GM18519 (cell line): Measurements from ENCODE around the gene RPL36A.

ENCODE experiments used
- ATAC-seq: cut with Tn5 transposase; IDR thresholded peaks from one replicate; pipeline ENCODE4 v1.9.1; 2021; ENCODE audit warnings: mild to moderate bottlenecking, moderate library complexity; ENCODE audit not compliant: unreplicated experiment, low FRiP score

Gene RPL36A

DNA sequence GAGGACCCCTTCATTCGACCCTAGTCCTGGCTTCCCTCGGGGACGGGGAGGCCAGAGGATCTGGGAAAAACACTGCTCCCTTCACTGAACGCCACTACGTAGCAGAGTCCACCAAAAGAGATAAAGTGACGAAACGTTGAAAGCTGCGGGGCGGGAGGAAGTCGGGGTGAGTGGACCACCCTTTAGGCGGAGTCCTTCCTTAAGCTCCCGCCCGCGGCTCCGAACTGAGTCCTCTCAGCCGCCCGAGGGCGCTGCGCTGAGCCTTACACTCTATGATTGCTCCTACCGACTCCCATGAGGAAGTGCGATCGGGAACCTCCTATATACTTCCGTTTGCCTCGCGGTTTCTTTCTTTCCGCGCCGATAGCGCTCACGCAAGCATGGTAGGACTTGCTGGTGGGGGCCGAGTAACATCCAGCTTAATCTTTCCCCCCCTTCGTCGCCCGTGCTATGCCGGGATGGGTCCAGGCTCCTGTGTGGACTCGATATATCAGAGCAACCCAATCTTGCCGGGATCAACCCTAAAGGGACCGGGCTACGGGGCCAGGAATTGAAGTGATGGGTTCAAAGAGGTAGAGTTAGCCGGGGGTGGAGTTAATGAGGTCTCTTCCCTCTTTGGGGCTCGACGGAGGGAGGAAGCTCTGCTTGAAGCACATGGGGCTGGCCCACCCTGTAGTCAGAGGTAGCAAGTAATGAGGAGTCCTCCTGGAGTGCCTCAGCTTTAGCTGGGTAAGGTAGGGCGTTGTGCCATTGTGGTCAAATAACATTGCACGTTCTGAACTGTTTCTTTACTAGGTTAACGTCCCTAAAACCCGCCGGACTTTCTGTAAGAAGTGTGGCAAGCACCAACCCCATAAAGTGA lies at the start of gene RPL36A:
Gene RPL36A, plus strand, starts transcription at position 348 of the 862 bp plus-strand sequence. Its CDS starts 33 bp downstream, at position 381.
- ATAC-seq, result peak; percentile 86

DNA sequence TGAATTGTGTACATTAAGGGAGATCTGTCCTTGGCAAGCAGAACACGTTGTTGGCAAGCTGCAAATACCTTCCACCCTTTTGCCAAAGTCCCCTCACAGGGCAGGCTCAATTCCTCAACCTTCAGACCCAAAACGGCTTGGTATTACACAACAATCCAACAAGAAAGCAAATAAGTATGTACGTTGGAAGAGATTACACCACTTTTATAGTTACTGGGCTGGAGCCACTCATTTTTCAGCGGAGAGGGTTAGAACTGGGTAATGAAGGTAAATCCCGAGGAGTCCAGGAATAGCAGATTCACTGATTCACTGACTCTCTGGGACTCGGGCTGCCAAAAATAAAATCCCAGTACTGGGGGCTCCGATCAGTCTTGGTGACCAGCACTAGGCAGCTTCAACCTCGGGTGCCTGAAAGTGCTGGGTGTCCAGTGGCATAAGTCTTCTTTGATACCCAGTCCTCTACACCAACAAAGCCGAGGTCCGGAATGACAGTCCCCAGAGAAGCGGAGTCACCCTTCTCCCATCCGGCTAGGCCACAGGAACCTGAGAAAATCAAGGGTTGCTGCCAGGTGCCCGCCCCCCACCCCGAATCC lies 42.9 kb upstream of the RPL36A start:
- no peak for ATAC-seq

DNA sequence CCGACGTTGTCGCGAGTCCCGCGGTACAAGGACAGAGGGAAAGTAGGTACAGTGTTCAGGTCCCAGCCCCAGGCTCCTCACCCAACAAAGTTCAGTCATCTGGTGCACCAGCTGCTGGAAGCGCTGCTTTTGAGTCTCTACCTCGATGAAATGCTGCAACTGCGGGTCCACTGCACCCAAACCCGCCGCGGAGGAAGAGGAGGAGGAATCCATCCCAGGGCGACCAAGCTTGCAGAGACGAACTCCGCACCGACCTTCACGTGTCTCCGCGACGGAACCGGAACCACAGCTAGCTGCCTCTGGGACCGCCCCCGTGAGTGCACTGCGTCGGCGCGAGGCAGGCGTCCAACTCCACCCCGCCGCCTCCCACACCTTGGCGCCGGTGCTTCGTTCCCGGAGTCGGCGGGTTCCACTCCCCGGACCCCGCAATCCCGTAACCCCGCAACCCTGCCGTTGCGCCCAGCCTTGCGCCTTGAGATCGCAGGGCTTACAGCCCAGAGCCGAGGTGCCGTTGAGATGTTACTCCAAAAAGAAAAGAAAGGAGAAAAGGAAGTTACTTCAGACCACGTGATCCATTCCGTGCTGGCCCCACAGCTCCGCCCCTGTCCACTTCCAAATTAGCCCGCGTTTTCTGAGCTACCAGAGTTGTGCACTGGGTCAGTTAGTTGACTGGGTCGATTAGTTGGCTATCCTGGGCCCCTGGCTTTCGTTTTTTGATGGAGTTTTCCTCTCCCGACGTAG lies 42.2 kb upstream of the RPL36A start, which contains the start of gene TIMM8A:
Gene TIMM8A, minus strand, starts transcription at position 291 of the 741 bp plus-strand sequence. Its CDS starts 78 bp downstream, at position 213.
- peak; percentile 90 for ATAC-seq

DNA sequence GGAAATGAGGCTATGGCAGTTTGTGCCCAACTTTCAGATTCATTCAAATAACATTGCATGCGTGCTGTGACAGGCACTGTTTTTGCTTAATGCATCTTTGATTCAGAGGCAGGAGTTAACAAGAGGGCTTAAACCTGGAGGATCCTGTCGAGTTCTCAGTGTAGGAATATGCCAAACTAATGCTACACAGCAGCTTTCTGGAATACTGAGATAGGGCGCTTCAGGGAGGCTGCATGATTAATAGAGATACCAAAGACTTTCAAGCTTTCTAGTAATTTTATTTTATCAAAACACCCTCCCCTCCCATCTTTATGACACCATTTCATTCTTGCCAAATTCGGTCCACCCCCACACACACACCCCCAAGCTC lies 41.6 kb upstream of the RPL36A start:
- no peak for ATAC-seq

DNA sequence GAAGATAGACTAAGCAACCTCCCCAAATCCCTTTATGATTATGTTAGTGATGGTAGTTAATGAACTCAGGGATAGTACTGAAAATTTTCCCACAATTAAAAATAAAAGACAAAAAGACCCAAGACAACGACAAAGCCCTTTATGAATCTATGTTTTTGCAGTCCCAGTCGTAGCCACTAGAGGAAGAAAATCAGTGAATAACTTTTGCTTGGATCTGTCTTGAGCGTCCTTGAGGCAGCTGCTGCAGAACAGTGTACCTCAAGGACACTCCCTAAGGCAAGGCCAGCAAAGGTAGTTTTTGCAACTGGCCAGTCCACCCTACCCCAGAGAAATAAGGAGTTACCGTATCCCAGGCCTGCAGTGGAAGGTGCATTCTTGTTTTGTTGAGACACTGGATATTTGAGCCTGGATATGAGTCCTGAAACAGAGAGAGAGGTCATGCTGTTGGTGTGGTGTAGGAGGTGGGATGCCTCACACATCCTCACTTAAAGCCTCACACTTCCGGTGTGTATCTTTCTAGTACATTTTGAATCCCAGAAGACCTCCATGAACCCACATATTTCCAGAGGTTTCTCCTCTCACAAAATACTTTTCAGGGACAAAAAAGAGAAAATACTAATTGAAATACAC lies 33.5 kb upstream of the RPL36A start:
- no peak for ATAC-seq

DNA sequence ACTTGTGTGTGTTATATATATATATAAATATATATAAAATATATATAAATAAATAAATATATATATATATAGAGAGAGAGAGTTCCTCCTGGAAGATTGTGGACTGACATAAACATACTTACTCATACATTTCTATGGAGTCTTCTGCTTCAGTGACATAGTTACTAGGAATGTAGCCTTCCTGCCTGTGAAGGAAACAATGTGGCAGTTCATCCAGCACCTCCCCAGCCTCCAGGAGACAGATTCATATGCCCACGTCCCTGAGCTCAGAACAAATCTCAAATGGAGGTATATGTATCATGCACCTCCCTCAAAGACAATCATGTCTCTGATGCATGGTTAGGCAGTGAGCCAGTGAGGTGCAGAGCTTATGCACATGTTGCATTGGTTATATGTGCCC lies 30.8 kb upstream of the RPL36A start:
- ATAC-seq, result no peak

DNA sequence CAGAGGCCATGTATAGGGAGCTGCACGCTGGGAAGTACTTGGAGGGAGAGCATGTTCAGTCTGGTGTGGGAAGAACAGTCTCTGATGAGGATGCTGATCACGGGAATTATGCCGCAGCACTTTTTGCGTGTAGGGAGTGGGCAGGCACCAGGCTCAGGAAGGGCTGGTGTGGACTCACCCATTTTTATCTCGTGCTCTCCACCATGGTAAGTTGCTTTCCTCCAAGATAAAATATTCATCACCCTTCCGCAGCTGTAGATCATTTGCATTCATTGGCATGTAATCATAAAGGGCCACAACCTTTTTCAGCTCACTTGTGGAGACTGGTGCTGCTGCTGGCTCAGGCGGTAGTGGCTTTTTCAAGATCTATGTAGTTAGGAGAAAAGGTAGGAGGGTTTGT lies 30.4 kb upstream of the RPL36A start:
- no peak for ATAC-seq

DNA sequence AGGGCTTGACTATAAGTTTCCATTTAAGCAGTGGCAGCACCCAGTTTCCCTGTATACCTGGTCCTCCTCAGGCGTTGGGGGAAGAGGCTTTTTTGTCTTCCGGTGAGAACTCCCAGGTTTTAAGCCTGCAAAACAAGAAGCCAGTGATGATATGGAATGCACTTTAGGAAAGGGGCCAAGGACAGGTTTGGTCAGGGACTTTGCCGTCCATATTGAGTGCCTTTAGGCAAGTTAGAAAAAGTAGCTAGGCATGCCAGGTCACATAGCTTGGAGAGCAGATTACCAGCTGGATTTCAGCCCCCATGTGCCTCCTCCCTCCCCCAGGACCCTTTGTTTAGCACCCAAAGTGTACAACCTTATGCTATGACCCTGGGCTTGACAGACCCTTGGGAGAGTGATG lies 28.7 kb upstream of the RPL36A start:
- ATAC-seq, result no peak

DNA sequence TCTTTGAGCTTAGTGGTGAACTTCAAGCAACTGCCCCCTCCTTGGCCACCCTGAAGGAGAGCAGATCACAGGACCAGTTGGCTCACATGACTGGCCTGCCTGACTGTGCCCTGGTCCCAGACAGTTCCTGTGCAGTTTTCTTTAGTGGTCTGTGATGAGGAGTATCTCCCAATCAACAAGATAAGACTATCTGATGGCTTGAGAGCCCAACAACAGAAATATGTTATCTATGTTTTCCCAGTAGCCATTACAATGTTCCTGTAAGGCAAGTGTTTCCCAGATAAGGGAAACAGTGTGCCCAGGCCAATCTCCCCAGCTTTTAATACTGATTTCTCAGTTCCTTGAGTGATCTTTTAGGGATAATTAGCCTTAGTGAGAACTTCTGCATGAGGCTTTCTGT lies 28.1 kb upstream of the RPL36A start:
- no peak for ATAC-seq

DNA sequence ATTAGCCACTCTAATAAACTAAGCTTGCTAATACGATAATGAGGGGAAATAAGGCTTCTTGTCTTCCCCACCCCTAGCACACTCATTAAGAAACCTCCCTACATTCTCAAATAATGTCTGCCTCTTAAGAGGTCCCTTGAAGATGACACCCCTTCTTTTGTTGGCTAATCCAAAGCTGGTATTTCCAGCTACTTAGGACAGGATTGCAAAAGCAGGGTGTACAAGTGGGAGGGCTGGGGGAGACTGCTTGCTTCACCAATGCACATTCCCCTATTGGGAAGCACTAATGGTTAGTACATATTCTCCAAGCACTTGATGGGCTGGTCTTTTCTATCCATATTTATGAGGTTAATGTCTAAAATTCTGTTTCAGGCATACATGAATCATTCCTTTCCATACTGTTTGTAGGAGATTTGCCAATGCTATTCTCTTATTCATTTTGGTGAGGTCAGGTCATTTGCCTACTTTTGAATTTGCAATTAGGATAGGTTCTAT lies 25.5 kb upstream of the RPL36A start:
- ATAC-seq, result no peak

DNA sequence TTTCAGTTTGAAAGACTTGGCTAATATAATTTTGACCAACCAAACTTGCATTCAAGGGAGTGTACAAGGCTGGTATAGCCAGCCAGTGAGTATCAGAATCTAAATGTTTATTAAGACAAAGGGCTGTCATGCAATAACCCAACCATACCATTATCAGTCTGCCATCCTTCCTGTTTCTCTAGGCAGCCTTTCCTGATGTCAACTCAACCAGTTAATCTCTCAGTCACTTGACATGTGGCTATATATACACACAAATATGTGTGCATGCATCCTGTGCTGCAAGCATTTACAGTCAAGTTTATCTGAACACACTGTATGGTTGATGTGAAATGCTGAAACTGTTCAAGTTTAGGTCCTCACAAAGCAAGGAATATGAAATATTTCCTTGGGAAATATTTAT lies 22.0 kb upstream of the RPL36A start:
- no peak for ATAC-seq

DNA sequence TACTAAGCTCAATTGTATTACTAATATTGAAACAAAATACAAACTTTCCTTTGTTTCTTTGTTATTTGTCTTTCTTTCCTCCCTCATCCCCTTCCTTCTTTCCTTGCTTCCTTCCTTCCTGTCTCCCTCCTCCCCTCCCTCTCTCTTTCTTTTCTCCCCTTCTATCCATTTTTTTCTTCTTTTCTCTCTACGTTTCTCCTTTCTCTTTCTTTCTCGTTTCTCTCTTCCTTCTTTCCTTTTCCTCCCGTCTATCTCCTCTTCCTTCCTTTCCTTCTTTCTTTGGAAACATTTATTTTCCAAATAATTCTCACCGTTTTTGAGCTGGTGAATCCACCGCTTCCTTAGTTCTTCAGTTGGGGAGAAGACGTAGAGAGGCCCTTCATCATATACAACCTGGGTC lies 21.1 kb upstream of the RPL36A start:
- no peak for ATAC-seq

DNA sequence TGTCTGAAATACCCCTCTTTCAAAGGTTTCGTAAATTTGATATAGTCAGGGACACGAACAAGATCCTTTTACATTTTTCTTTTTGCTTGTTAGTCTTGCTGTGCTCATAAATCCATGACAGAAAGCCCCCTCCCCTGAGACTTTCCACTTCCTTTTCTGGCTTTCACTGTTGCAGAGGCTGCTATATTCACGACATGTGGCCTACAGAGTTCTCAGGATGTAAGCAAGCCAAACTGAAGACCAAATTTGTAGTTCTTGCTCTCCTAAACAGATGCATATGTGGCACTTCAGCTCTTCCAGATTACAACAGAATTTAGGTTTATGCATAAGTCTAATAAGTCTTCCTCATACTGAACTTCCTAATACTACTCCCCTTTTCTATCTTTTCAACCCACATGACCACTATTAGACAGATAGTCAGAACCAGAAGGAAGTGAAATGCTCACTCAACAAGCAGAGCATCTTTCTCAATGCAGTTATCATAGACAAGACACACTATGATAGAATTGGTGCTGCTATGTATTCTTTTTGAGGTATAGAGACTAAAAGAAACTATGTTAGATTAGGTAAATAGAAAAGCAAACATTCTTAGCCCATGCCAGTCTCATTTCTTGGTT lies 19.8 kb upstream of the RPL36A start:
- peak; percentile 80 for ATAC-seq

DNA sequence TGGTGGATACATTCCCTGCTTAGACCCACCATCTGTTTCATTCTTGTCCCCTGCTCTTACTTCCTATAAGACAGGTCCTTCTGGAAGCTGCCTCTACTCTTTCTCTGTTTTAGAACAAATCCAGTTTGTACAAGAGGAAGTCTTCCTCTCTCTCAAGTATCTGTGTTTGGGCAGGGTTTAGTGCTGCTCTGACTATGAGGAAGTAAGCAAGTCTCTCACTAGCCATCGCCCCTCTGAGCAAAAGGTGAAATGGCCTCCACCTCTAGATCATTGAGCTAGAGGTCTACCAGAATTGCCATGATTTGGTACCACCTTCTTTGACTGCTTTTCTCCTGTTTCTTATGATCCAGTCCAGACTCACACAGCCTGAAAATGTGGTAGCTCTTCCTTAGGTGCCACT lies 13.3 kb upstream of the RPL36A start:
- no peak for ATAC-seq

DNA sequence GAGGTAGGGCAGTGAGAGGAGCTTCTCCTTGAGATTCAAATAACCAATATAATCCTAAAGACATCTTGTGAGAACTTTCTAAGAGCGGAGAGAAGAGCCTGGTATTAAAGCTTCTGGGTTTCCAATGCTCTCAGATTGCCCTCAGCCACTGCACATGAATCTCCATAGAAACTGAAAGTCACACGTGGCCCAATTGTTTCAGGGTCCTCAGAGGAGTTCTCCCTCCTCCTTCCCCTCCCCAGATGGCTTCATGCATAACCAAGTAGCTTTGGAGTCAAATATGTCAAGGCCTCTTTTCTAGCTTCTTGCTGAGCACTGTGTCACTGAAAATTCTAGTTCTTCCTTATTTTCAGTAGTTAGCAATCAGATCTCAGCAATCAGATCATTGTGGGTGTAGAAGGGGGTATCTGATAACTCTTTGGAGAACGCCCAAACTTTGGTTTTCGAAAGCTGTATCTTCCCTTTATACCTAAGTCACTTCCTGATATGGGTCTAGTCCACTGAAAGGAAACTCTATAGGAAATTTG lies 7.1 kb upstream of the RPL36A start:
- peak; percentile 75 for ATAC-seq

DNA sequence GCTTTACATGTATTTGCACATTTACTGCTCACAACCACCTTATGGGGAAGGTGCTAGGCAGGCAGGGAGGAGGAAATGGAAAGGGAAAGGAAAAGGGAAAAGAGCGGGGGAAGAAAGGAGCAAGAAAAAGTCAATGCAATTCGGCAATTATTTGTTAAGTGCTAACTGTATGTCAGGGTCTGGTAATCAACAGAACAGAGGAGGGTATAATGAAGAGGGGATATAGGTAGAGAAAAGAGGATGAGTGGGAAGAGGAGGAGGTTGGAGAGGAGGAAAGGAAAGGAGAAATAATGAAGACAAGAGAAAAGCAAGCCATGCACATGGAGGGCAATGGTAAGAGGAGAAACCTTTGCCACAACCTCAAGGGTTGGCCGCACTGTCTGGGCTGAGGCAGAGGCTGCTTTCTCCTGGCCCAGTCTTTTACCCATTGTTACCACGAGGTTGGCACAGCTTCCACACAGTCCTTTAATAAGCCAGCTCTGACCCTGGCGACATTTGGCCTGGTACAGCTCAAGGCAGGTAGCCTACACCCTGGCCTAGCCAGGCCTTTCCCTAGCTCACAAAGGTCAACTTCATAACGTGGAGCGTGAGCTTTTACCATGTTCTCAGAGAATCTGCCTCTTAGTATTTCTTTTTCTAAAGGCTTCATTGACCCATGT lies 5.7 kb upstream of the RPL36A start:
- no peak for ATAC-seq

DNA sequence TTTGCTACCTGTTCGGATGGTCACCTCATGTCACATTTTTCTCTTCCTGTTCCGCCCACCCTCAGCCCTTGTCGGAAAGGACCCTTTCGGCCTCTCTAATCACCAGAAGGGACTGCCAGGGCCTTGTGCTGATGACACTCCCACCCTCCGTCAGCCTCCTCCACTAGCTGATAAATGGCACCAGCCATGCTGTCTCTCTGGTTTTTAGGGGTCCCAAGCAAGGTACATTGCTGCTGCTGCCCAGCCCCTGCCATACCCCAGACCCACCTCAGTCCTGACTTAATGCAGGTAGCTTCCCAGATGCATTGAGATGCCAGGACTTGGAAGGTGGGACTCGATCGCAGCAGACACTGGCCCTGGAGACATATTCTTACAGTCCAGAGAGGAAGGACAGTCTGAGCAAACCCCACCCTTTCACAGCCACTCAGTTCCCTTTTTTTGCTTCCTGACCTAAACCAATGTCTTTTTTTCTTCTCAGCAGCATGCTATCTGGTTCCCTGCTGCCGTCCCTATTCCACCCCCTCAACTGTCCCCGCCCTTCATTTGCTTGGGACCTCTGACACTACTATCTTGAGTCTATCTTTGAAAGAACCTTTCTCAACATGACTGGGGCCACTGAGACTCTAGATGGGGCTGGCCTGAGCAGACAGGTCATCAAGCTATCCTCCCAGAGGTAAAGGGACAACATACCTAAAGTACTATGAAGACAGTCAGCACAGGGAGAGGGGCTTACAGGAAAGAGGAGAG lies 4.8 kb upstream of the RPL36A start, which contains the start of gene BTK:
Gene BTK, minus strand, starts transcription at position 397 of the 747 bp plus-strand sequence. CDS start 10,907 bp downstream, outside the sequence.
- ATAC-seq, result peak; percentile 46

DNA sequence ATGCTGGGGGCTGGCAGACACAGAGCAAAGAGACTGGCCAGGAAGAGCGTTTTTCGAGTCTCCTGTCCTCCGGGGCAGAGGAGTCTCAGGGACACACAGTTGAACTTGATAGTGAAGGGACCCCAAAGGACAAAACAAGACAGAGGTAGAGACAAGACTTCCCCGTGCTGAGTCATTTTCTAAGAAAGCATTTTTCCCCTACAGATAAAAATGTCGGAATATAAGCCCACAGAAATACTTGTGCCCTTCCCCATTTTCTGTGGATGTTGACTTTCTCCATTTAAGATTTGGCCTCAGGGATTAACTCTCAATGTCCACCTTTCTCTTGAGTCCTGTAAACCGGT lies 4.3 kb upstream of the RPL36A start:
- ATAC-seq, result no peak

DNA sequence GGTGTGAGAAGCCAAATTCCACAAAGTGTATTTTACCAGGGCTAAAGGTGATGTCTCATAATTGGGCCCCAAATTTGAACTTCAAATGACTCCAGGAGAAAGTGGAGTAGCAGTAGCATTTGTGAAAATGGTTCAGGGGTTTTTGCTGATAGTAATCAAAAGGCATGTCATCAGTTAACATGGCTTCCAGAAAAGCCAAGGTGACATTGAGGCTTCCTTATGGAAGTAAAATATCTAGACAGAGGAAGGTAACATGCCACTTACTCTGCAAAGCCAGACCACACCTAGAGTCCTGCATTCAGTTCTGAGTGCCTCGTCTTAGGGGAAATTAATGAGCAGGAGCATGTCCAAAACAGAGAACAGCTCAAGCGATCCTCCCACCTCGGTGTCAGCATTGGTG lies 2.2 kb upstream of the RPL36A start:
- ATAC-seq, result no peak
